Astrocyte (in vitro differentiated cells and primary cell): ENCODE results near the gene PLIN4.

Experiments used
- EZH2 ChIP-seq: IDR thresholded peaks from 2 replicates; pipeline ENCODE4 v1.6.1; 2012; ENCODE audit warnings: mild to moderate bottlenecking, low read length, inconsistent platforms; ENCODE audit not compliant: insufficient read depth
- TF ChIP-seq, protein P1 (sequence below): IDR thresholded peaks from 2 replicates; pipeline ENCODE4 v1.5.1; 2011; ENCODE audit warnings: low read depth, mild to moderate bottlenecking, inconsistent platforms, low read length, moderate library complexity; ENCODE audit not compliant: insufficient read depth

DNA sequence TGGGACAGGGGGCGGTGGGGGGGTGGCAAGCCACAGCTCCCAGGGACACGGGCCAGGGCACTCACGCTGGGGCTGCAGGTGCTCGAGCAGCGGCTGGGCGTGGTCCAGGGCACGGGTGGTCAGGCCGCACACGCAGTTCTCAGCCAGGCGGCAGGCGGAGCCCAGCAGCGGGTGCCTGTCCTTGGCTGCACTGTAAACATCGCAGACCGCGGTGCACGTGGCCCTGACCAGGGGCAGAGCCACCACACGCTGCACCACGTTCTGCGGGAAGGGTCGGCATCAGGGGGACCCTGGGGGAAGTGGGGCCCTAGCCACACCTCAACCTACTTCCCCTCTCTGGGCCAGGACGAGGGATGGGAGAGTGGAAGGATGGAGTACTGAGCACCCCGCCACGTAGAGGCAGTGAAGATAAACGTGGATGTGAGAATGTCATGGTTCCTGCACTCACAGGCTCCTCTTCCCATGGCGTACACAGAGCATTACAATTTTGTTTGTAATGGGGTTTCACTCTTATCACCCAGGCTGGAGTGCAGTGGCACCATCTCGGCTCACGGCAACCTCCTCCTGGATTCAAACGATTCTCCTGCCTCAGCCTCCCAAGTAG is 13.4 kb upstream of the PLIN4 start:
- TF ChIP-seq, protein P1, sequence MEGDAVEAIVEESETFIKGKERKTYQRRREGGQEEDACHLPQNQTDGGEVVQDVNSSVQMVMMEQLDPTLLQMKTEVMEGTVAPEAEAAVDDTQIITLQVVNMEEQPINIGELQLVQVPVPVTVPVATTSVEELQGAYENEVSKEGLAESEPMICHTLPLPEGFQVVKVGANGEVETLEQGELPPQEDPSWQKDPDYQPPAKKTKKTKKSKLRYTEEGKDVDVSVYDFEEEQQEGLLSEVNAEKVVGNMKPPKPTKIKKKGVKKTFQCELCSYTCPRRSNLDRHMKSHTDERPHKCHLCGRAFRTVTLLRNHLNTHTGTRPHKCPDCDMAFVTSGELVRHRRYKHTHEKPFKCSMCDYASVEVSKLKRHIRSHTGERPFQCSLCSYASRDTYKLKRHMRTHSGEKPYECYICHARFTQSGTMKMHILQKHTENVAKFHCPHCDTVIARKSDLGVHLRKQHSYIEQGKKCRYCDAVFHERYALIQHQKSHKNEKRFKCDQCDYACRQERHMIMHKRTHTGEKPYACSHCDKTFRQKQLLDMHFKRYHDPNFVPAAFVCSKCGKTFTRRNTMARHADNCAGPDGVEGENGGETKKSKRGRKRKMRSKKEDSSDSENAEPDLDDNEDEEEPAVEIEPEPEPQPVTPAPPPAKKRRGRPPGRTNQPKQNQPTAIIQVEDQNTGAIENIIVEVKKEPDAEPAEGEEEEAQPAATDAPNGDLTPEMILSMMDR: no peak
- no peak for TF ChIP-seq EZH2
